MM.1S (cell line): ENCODE results near the gene MAML3.

Source experiments
- DNase-seq: peaks from one replicate; pipeline ENCODE4 v3.0.0-alpha.2; 2015
- H2AFZ ChIP-seq: fragments of 300-600 bp; sonication (generic); 2 replicates; pipeline ENCODE4 v1.6.0; 2016; ENCODE audit warnings: antibody characterized with exemption, low read length
- H3F3A ChIP-seq: fragments of 300-600 bp; sonication (generic); 2 replicates; pipeline ENCODE4 v1.6.1; 2016; ENCODE audit warnings: mild to moderate bottlenecking, antibody characterized with exemption, low read length, moderate library complexity, mixed read lengths; ENCODE audit not compliant: insufficient read depth
- H3K27ac ChIP-seq: fragments of 300-600 bp; sonication (generic); 2 replicates; pipeline ENCODE4 v1.5.1; 2016; ENCODE audit warnings: mild to moderate bottlenecking, low read length
- H3K27me3 ChIP-seq: fragments of 300-600 bp; sonication (generic); replicated peaks from 2 replicates; pipeline ENCODE4 v1.6.0; 2016; ENCODE audit warnings: low read length; ENCODE audit not compliant: insufficient read depth
- H3K36me3 ChIP-seq: fragments of 300-600 bp; sonication (generic); replicated peaks from 2 replicates; pipeline ENCODE4 v1.6.1; 2016; ENCODE audit warnings: mild to moderate bottlenecking, low read length, mixed read lengths; ENCODE audit not compliant: insufficient read depth
- H3K4me1 ChIP-seq: fragments of 300-600 bp; sonication (generic); 2 replicates; pipeline ENCODE4 v1.6.1; 2016; ENCODE audit warnings: low read length, mixed read lengths
- H3K4me2 ChIP-seq: fragments of 300-600 bp; sonication (generic); 2 replicates; pipeline ENCODE4 v1.6.0; 2016; ENCODE audit warnings: low read depth, low read length
- H3K4me3 ChIP-seq: fragments of 300-600 bp; sonication (generic); 2 replicates; pipeline ENCODE4 v1.5.1; 2016; ENCODE audit warnings: low read length, mixed read lengths
- H3K79me2 ChIP-seq: fragments of 300-600 bp; sonication (generic); 2 replicates; pipeline ENCODE4 v1.6.1; 2016; ENCODE audit warnings: mixed run types, low read length, mixed read lengths
- H3K9ac ChIP-seq: fragments of 300-600 bp; sonication (generic); 2 replicates; pipeline ENCODE4 v1.6.1; 2016; ENCODE audit warnings: low read length, mixed read lengths
- H3K9me2 ChIP-seq: fragments of 300-600 bp; sonication (generic); replicated peaks from 2 replicates; pipeline ENCODE4 v1.6.1; 2016; ENCODE audit warnings: mild to moderate bottlenecking, low read length, mixed read lengths; ENCODE audit not compliant: insufficient read depth
- H3K9me3 ChIP-seq: fragments of 300-600 bp; sonication (generic); replicated peaks from 2 replicates; pipeline ENCODE4 v1.6.1; 2016; ENCODE audit warnings: mild to moderate bottlenecking, low read length, mixed read lengths; ENCODE audit not compliant: insufficient read depth
- H4K20me1 ChIP-seq: fragments of 300-600 bp; sonication (generic); 2 replicates; pipeline ENCODE4 v1.6.1; 2016; ENCODE audit warnings: mild to moderate bottlenecking, low read length, moderate library complexity, mixed read lengths; ENCODE audit not compliant: insufficient read depth
- CTCF ChIP-seq: fragments of 300-600 bp; sonication (generic); IDR thresholded peaks from 2 replicates; pipeline ENCODE4 v1.5.1; 2016; ENCODE audit warnings: antibody characterized with exemption, low read length, mixed read lengths
- EZH2 ChIP-seq: fragments of 300-600 bp; sonication (generic); optimal IDR thresholded peaks from 2 replicates; pipeline ENCODE3; 2017; ENCODE audit warnings: low read depth, mild to moderate bottlenecking, antibody characterized with exemption, low read length, mixed read lengths
- EZH2phosphoT487 ChIP-seq: fragments of 300-600 bp; sonication (generic); IDR thresholded peaks from 2 replicates; pipeline ENCODE4 v1.6.1; 2018; ENCODE audit warnings: antibody characterized with exemption, low read length

MAML3 gene

GRCh38 chr4:139779691-139780090 lies 374.3 kb downstream of the MAML3 start:
- Histone ChIP-seq H3K9me3 (no peaks in the 10 kb centered on the region), H2AFZ (no peak overlapping the region), H3K79me2 (no peaks in the 10 kb centered on the region), H3K27ac (no peak overlapping the region), H4K20me1 (no peaks in the 10 kb centered on the region), H3K4me1 (no peaks in the 10 kb centered on the region), H3K4me3 (no peak overlapping the region), H3K27me3 (no peaks in the 10 kb centered on the region), H3K4me2 (no peak overlapping the region), H3K36me3 (no peaks in the 10 kb centered on the region), H3K9ac (no peak overlapping the region), H3F3A (no peaks in the 10 kb centered on the region), H3K9me2 (no peaks in the 10 kb centered on the region)
- TF ChIP-seq CTCF = no peak
- TF ChIP-seq EZH2phosphoT487 = no peak
- TF ChIP-seq EZH2 = no peak
- DNase-seq = no peak

- no peaks in the 10 kb centered on the region for H3K79me2 ChIP-seq
- H3K27me3 ChIP-seq = no peaks in the 10 kb centered on the region
- H3K4me2 ChIP-seq = no peak overlapping the region
- no peaks in the 10 kb centered on the region for H4K20me1 ChIP-seq
- no peaks in the 10 kb centered on the region for H3K4me1 ChIP-seq
- no peaks in the 10 kb centered on the region for H3K9me2 ChIP-seq
- H3F3A ChIP-seq = no peaks in the 10 kb centered on the region
- no peaks in the 10 kb centered on the region for H3K9me3 ChIP-seq
- no peaks in the 10 kb centered on the region for H3K36me3 ChIP-seq
- H3K4me3 ChIP-seq = no peak overlapping the region
- no peak for DNase-seq
- H3K27ac ChIP-seq = no peak overlapping the region
- no peak overlapping the region for H2AFZ ChIP-seq
- no peak for TF ChIP-seq EZH2
- no peak for TF ChIP-seq CTCF
- no peak for TF ChIP-seq EZH2phosphoT487
- no peak overlapping the region for H3K9ac ChIP-seq
Measured at GRCh38 chr4:139777757-139778156, 376.2 kb downstream of the MAML3 start.

GRCh38 chr4:139776235-139776634 lies 377.7 kb downstream of the MAML3 start:
- no peak for DNase-seq
- H3K36me3 ChIP-seq = no peaks in the 10 kb centered on the region
- TF ChIP-seq CTCF (no peak), EZH2 (no peak), EZH2phosphoT487 (no peak)
- H3K9me2 ChIP-seq = no peaks in the 10 kb centered on the region
- no peak overlapping the region for H3K9ac ChIP-seq
- no peaks in the 10 kb centered on the region for H3K79me2 ChIP-seq
- H3K27me3 ChIP-seq = no peaks in the 10 kb centered on the region
- no peak overlapping the region for H2AFZ ChIP-seq
- no peak overlapping the region for H3K27ac ChIP-seq
- H4K20me1 ChIP-seq = no peaks in the 10 kb centered on the region
- no peaks in the 10 kb centered on the region for H3K9me3 ChIP-seq
- H3K4me2 ChIP-seq = no peak overlapping the region
- no peaks in the 10 kb centered on the region for H3F3A ChIP-seq
- H3K4me3 ChIP-seq = no peak overlapping the region
- H3K4me1 ChIP-seq = no peaks in the 10 kb centered on the region
